ENCODE results near the gene ZFYVE21.
A peak's percentile ranks its signal among the peaks of the same experiment; 100 is the strongest.

ZFYVE21 gene

GRCh38 chr14:103697206-103697602, 18.4 kb upstream of the ZFYVE21 start:
- Histone ChIP-seq H3K4me3 (no peak overlapping the region), H3K27ac (peak overlapping the region in 1 of 2 donors; percentile 81)
- no peak for TF ChIP-seq CTCF (IDR thresholded peaks at IDR 0.05)
- no peak for DNase-seq (ENCODE audit: low spot score)

GRCh38 chr14:103697603-103698379, 17.8 kb upstream of the ZFYVE21 start:
- DNase-seq (ENCODE audit: low spot score): no peak
- no peak for TF ChIP-seq CTCF (IDR thresholded peaks at IDR 0.05)
- Histone ChIP-seq H3K27ac (peak overlapping the region in 1 of 2 donors; percentile 81), H3K4me3 (no peak overlapping the region)

GRCh38 chr14:103698380-103699260, 17.0 kb upstream of the ZFYVE21 start:
- no peak for DNase-seq (ENCODE audit: low spot score)
- Histone ChIP-seq H3K27ac (peak overlapping the region; percentile 17 to 81), H3K4me3 (no peak overlapping the region)
- TF ChIP-seq CTCF (IDR thresholded peaks at IDR 0.05): no peak

GRCh38 chr14:103699261-103699661, 16.3 kb upstream of the ZFYVE21 start:
- no peak for DNase-seq (ENCODE audit: low spot score)
- no peak for TF ChIP-seq CTCF (IDR thresholded peaks at IDR 0.05)
- H3K4me3 ChIP-seq: no peak overlapping the region
- peak overlapping the region in 1 of 2 donors; percentile 81 for H3K27ac ChIP-seq

GRCh38 chr14:103699901-103700752, 15.5 kb upstream of the ZFYVE21 start:
- DNase-seq (ENCODE audit: low spot score): no peak
- no peak overlapping the region for H3K4me3 ChIP-seq
- TF ChIP-seq CTCF (IDR thresholded peaks at IDR 0.05): no peak
- H3K27ac ChIP-seq: peak overlapping the region in 1 of 2 donors; percentile 56

- DNase-seq (ENCODE audit: low spot score): no peak
- no peak for TF ChIP-seq CTCF (IDR thresholded peaks at IDR 0.05)
- H3K4me3 ChIP-seq: no peak overlapping the region
- peak overlapping the region in 1 of 2 donors; percentile 56 for H3K27ac ChIP-seq
Measured at GRCh38 chr14:103700753-103701490, 14.7 kb upstream of the ZFYVE21 start.

Data from coronary artery (tissue), 2 donors.